Measurements from ENCODE around the gene SLAMF1. TPM values are rescaled to one million over a fixed set of nuclear protein-coding genes. Genes with fewer than 3 reads are reported as not detected.
A peak's percentile ranks its signal among the peaks of the same experiment; 100 is the strongest.

Gene SLAMF1
- total and polyA plus RNA-seq, 12 donors: 0.17 to 3.8 (median 0.32) TPM; not detected in 4

DNA sequence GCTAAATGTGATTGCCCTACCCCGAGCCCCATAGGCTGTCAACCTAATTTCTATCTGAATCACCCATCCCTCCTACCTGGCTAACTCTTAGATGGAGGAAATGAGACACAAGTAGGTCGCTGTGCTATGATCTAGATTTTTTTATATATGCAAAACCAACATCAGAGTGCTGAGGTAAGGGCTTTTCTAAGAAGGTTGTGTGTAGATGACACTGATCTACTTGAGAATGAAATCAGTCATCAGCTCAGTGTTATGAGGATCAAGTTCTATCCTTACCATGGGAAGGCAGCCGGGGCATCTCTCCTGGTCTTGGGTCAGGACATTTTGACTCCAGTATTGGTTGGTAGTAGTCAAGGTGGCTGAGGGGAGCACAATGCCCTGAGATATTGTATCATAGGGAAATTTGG lies 23.6 kb downstream of the SLAMF1 start:
- TF ChIP-seq, protein P1, sequence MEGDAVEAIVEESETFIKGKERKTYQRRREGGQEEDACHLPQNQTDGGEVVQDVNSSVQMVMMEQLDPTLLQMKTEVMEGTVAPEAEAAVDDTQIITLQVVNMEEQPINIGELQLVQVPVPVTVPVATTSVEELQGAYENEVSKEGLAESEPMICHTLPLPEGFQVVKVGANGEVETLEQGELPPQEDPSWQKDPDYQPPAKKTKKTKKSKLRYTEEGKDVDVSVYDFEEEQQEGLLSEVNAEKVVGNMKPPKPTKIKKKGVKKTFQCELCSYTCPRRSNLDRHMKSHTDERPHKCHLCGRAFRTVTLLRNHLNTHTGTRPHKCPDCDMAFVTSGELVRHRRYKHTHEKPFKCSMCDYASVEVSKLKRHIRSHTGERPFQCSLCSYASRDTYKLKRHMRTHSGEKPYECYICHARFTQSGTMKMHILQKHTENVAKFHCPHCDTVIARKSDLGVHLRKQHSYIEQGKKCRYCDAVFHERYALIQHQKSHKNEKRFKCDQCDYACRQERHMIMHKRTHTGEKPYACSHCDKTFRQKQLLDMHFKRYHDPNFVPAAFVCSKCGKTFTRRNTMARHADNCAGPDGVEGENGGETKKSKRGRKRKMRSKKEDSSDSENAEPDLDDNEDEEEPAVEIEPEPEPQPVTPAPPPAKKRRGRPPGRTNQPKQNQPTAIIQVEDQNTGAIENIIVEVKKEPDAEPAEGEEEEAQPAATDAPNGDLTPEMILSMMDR (IDR thresholded peaks at IDR 0.05): no peak
- WGBS, 2 donors: 90 to 92% methylated on average over 3 of the region's 3 CpGs
- ATAC-seq: no peak
- Histone ChIP-seq H3K27me3 (peaks cover 0 to 4% (median 0%) of the 10 kb centered on the region in 7 donors), H3K36me3 (no peaks in the 10 kb centered on the region), H3K9me3 (peaks cover 0 to 3% (median 0%) of the 10 kb centered on the region in 11 donors), H3K27ac (peak overlapping the region in 1 of 10 donors; percentile 42), H3K4me1 (peaks cover 0 to 47% (median 0%) of the 10 kb centered on the region in 9 donors), H3K4me3 (no peak overlapping the region)
- intact Hi-C loops (cut with DNase I): loop anchor here in 1 of 10 donors (5.0 kb wide), 1 partner anchor 54 kb away; no protein-coding TSS in a partner anchor
- no peak for DNase-seq

DNA sequence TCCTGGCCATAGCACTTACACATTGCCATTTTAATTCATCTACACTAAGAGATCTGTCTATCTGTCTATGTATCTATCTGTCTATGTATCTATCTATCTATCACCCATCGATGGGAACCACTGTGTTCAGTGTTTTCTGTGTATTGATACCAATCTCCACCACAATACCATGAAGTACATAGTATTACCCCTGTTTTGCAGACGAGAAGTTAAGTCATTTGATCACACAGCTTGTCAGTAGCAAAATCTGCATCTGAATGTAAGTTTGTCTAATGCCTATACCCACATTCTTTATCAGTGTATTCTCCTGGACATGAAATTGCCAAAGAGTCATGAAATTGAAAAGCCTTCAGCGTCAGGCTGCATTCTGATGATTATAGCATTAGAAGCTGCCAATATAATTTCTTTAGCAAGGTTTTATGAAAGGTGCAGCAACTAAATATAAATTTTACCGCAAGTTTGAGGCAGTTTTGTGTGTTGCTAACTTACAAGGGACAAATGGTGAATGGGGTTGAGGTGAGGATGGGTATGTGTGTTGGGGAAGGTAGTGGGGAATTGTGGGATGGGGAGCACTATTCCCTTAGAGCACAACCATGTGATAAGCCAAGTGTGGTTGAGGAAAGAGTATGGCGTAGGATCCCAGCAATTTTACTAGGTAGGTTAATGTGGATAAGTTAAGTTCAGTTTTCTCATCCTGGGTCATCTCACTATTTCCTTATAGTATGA lies 24.2 kb downstream of the SLAMF1 start:
- H3K27me3 ChIP-seq: peaks cover 0 to 4% (median 0%) of the 10 kb centered on the region in 7 donors
- intact Hi-C loops (cut with DNase I): loop anchor here in 1 of 10 donors (5.0 kb wide), 1 partner anchor 55 kb away; no protein-coding TSS in a partner anchor
- H3K9me3 ChIP-seq: peaks cover 0 to 3% (median 0%) of the 10 kb centered on the region in 11 donors
- ATAC-seq (no peak), DNase-seq (no peak)
- H3K27ac ChIP-seq: no peak overlapping the region
- TF ChIP-seq, protein P1 (IDR thresholded peaks at IDR 0.05): no peak
- H3K4me3 ChIP-seq: no peak overlapping the region
- H3K4me1 ChIP-seq: peaks cover 0 to 42% (median 0%) of the 10 kb centered on the region in 9 donors
- WGBS, 2 donors: 89% methylated on average over 5 of the region's 5 CpGs
- H3K36me3 ChIP-seq: no peaks in the 10 kb centered on the region

DNA sequence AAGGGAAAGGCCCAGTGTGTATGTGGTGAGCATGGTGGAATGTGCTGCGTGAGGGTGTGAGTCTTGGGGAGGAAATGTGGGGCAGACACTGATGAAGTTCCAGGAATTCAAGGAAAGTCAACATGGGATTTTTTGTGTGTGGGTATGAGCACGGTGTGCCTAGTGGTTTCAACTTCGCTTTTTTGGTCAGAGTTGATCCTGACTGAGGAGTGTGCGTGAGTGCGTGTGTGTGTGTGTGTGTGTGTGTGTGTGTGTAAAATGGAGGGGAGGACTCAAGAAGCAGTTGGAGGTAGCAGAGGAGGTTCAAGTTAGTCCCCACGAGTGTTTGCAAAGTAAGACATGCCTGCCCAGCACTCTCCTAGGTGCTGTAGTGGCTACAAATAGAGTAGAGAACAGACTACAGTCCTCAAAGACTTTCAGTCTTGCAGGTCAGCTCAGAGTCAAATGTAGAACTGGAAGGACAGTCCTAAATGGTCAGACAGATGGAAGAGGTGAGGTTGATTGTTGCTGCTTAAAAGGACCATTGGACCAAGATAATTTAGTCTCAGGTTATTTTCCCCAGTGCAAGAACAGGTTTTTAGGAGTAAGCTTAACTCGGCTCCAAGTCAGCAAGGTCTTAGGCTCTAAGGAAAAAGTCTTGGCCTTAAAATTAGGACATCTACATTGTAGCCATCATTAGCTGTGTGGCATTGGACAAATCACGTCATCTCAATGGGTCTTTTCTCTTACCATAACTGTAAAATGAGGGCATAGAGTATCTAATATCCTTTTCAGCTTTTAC lies 25.0 kb downstream of the SLAMF1 start:
- intact Hi-C loops (cut with DNase I): loop anchor here in 1 of 10 donors (5.0 kb wide), 1 partner anchor 55 kb away; no protein-coding TSS in a partner anchor
- TF ChIP-seq, protein P1 (IDR thresholded peaks at IDR 0.05): no peak
- Histone ChIP-seq H3K4me1 (peaks cover 0 to 38% (median 0%) of the 10 kb centered on the region in 9 donors), H3K4me3 (no peak overlapping the region), H3K36me3 (no peaks in the 10 kb centered on the region), H3K27me3 (peaks cover 0 to 4% (median 0%) of the 10 kb centered on the region in 7 donors), H3K27ac (no peak overlapping the region), H3K9me3 (peaks cover 0 to 3% (median 0%) of the 10 kb centered on the region in 11 donors)
- 80 to 82% methylated on average over 8 of the region's 8 CpGs for WGBS, 2 donors
- DNase-seq: no peak
- ATAC-seq: no peak

DNA sequence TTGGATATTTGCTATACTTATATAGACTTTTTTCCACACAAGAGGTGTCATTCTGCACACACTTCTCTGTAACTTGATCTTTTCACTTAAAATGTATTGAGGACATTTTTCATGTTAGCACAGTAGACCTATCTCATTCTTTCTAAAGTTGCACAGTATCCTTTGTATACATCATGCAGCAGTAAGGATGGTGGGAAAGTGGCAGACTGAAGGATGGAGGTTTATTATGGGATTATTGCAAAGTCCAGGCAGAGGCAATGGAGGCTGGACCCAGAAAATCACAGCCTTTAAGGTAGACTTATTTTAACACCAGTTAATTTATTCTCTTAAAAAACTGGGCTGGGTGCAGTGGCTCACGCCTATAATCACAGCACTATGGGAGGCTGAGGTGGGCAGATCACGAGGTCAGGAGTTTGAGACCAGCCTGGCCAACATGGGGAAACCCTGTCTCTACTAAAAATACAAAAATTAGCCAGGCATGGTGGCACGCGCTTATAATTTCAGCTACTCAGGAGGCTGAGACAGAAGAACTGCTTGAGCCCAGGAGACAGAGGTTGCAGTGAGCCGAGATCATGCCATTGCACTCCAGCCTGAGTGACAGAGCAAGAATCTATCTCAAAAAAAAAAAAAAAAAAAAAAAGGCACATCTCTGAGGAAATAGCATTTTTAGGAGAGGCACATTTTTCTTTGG lies 25.8 kb downstream of the SLAMF1 start:
- no peak for ATAC-seq
- intact Hi-C loops (cut with DNase I): loop anchor here in 1 of 10 donors (5.0 kb wide), 1 partner anchor 56 kb away; no protein-coding TSS in a partner anchor
- Histone ChIP-seq H3K27me3 (peaks cover 0 to 4% (median 0%) of the 10 kb centered on the region in 7 donors), H3K27ac (no peak overlapping the region), H3K36me3 (no peaks in the 10 kb centered on the region), H3K4me3 (no peak overlapping the region), H3K4me1 (peaks cover 0 to 31% (median 0%) of the 10 kb centered on the region in 9 donors), H3K9me3 (peaks cover 0 to 3% (median 0%) of the 10 kb centered on the region in 11 donors)
- no peak for DNase-seq
- 87 to 89% methylated on average over 5 of the region's 5 CpGs for WGBS, 2 donors
- TF ChIP-seq, protein P1 (IDR thresholded peaks at IDR 0.05): no peak

Measured in heart right ventricle (tissue), 16 donors.